Liver (tissue), 9 donors: ENCODE data around the gene MESD. TPM values are rescaled to one million over a fixed set of nuclear protein-coding genes. Genes with fewer than 3 reads are reported as not detected.

ENCODE experiments used
- DNase-seq: peaks from one replicate; pipeline ENCODE4 v3.0.0-alpha.2; 2017; ENCODE audit warnings: low spot score
- H3K27ac ChIP-seq, 2 donors: one replicate each; pipeline ENCODE4 v1.7.0; 2013; ENCODE audit warnings: inconsistent platforms in 2 of 2, low read length in 2 of 2, control low read depth in 1 of 2, low read depth in 1 of 2, mild to moderate bottlenecking in 1 of 2
- H3K27me3 ChIP-seq, 4 donors: one replicate each; pipeline versions ENCODE4 v1.6.1 to v1.7.0; 2013; ENCODE audit warnings: low read length in 3 of 4, inconsistent platforms in 1 of 4, mild to moderate bottlenecking in 1 of 4, moderate library complexity in 1 of 4; ENCODE audit not compliant: control insufficient read depth in 4 of 4, insufficient read depth in 4 of 4
- H3K36me3 ChIP-seq, 4 donors: one replicate each; pipeline versions ENCODE4 v1.6.1 to v1.7.0; 2013; ENCODE audit warnings: low read length in 3 of 4, mild to moderate bottlenecking in 3 of 4, low read depth in 1 of 4, moderate library complexity in 1 of 4; ENCODE audit not compliant: control insufficient read depth in 4 of 4, insufficient read depth in 3 of 4
- H3K4me1 ChIP-seq, 4 donors: one replicate each; pipeline versions ENCODE4 v1.6.1 to v1.7.0; 2013; ENCODE audit warnings: low read length in 3 of 4, mild to moderate bottlenecking in 3 of 4, moderate library complexity in 1 of 4; ENCODE audit not compliant: control insufficient read depth in 4 of 4, insufficient read depth in 4 of 4
- H3K4me3 ChIP-seq, 3 donors: one replicate each; pipeline versions ENCODE4 v1.6.1 to v1.7.0; 2013; ENCODE audit warnings: low read length in 3 of 3, control low read depth in 1 of 3, low read depth in 1 of 3, mild to moderate bottlenecking in 1 of 3
- H3K9ac ChIP-seq, 2 donors: one replicate each; pipeline ENCODE4 v1.7.0; 2013; ENCODE audit warnings: low read length in 2 of 2, mild to moderate bottlenecking in 2 of 2, moderate library complexity in 2 of 2, control low read depth in 1 of 2, low read depth in 1 of 2
- H3K9me3 ChIP-seq, 4 donors: one replicate each; pipeline versions ENCODE4 v1.6.1 to v1.7.0; 2013; ENCODE audit warnings: low read length in 3 of 4; ENCODE audit not compliant: control insufficient read depth in 4 of 4
- ATF3 ChIP-seq: IDR thresholded peaks from 2 replicates; pipeline ENCODE4 v1.6.1; 2016; ENCODE audit warnings: antibody characterized with exemption
- FOXA1 ChIP-seq: IDR thresholded peaks from 2 replicates; pipeline ENCODE4 v1.6.1; 2016; ENCODE audit warnings: antibody characterized with exemption
- FOXA2 ChIP-seq: IDR thresholded peaks from 2 replicates; pipeline ENCODE4 v1.6.1; 2016; ENCODE audit warnings: antibody characterized with exemption
- GABPA ChIP-seq, 2 donors: IDR thresholded peaks in 1 of 2; conservative IDR thresholded peaks in 1 of 2; 2 replicates each; pipeline ENCODE4 v1.6.1; 2016; ENCODE audit warnings: antibody characterized with exemption in 2 of 2, mild to moderate bottlenecking in 1 of 2, moderate library complexity in 1 of 2
- HNF4A ChIP-seq, 2 donors: conservative IDR thresholded peaks; 2 replicates each; pipeline ENCODE4 v1.6.1; 2016; ENCODE audit warnings: antibody characterized with exemption in 2 of 2, mild to moderate bottlenecking in 2 of 2
- HNF4G ChIP-seq: IDR thresholded peaks from 2 replicates; pipeline ENCODE4 v1.6.1; 2016; ENCODE audit warnings: antibody characterized with exemption
- JUND ChIP-seq, 2 donors: IDR thresholded peaks; 2 replicates each; pipeline ENCODE4 v1.6.1; 2016; ENCODE audit warnings: antibody characterized with exemption in 2 of 2
- NR2F2 ChIP-seq: IDR thresholded peaks from 2 replicates; pipeline ENCODE4 v1.6.1; 2016; ENCODE audit warnings: antibody characterized with exemption
- RAD21 ChIP-seq, 2 donors: IDR thresholded peaks; 2 replicates each; pipeline ENCODE4 v1.6.1; 2016; ENCODE audit warnings: antibody characterized with exemption in 2 of 2, mild to moderate bottlenecking in 2 of 2
- RXRA ChIP-seq, 2 donors: IDR thresholded peaks; 2 replicates each; pipeline ENCODE4 v1.6.1; 2017 to 2018; ENCODE audit warnings: antibody characterized with exemption in 2 of 2, mild to moderate bottlenecking in 1 of 2
- SP1 ChIP-seq: IDR thresholded peaks from 2 replicates; pipeline ENCODE4 v1.6.1; 2018; ENCODE audit warnings: antibody characterized with exemption, mild to moderate bottlenecking
- TAF1 ChIP-seq: conservative IDR thresholded peaks from 2 replicates; pipeline ENCODE4 v1.6.1; 2016; ENCODE audit warnings: antibody characterized with exemption, mild to moderate bottlenecking
- YY1 ChIP-seq: IDR thresholded peaks from 2 replicates; pipeline ENCODE4 v1.6.1; 2016; ENCODE audit warnings: antibody characterized with exemption, mild to moderate bottlenecking
- WGBS: extraction: QIAGEN DNeasy Blood & Tissue Kit; methylation state at CpG from one replicate; pipeline ENCODE4 v1.1.7; 2013; 5-methylcytosine and 5-hydroxymethylcytosine counted together
- polyA plus RNA-seq, 2 donors: library from polyadenylated mRNA; stranded (reverse) in 1 of 2; unstranded in 1 of 2; fragments of 200-250 nt in 1 of 2; fragments of >200 nt in 1 of 2; fragmentation: Nextera tagmentation in 1 of 2; extraction: Ambion mirVana in 1 of 2; gene quantifications; one replicate each; pipeline versions ENCODE4 v1.2.1 to v1.2.3, GENCODE V29; 2013 to 2015
- total RNA-seq, 2 donors: library from RNA; depleted of rRNA; stranded (reverse); fragments of >200 nt; gene quantifications; one replicate each; pipeline ENCODE4 v1.2.3, GENCODE V29; 2014
- TF ChIP-seq, protein P1 (sequence below): IDR thresholded peaks from 2 replicates; pipeline ENCODE4 v1.6.1; 2016; ENCODE audit warnings: antibody characterized with exemption
- TF ChIP-seq, protein P2 (sequence below): fragments of 150-350 bp; IDR thresholded peaks from 2 replicates; pipeline ENCODE4 v1.5.1; 2017; ENCODE audit warnings: improper control_type of control experiment, low read depth, low read length; ENCODE audit not compliant: missing input control
- TF ChIP-seq, protein P3 (sequence below): IDR thresholded peaks from 2 replicates; pipeline ENCODE4 v1.6.1; 2016; ENCODE audit warnings: antibody characterized with exemption
- donor health status: healthy.
- donor health status: healthy.
- donor health status: healthy.
- donor health status: healthy.
- donor health status: healthy.

MESD gene
- total and polyA plus RNA-seq, 4 donors: 15.3 to 24.0 (median 17.0) TPM

DNA sequence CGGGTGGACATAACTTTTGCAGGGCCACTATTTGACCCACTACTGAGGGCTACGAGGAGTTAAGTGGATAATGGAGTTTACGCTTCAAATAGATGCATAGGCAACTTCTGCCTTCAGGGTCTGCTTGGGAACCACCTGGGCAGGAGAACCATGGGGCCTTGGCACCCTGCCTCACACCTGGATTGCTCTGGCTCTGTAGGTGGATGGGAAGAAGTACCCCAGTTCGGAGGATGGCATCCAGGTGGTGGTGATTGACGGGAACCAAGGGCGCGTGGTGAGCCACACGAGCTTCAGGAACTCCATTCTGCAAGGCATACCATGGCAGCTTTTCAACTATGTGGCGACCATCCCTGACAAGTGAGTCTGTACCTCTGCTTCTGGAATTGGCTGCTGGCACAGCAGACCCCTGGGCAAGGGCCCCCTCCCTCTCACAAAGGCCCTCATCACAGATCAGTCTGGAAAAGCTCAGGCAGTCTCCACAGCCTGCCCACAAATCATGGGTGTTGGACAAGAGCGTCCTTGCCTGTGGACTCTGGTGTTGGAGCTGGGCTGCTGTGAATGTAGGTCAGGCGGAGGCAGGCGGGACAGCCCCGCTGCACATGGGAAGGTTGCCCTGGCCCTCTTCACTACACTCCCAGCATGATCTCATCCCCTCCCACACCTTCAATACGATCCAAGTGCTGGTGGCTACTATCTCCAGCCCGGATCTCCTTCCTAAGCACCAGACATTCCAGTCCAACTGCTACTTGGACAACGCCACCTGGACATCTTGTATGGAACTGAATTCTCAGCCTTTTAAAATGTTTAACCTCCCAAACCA, 46.7 kb downstream of the MESD start:
- Histone ChIP-seq H3K36me3 (peaks cover 1 to 52% (median 28%) of the 10 kb centered on the region in 4 donors), H3K4me3 (no peak overlapping the region), H3K27me3 (no peaks in the 10 kb centered on the region), H3K9me3 (no peaks in the 10 kb centered on the region), H3K9ac (no peak overlapping the region), H3K4me1 (no peaks in the 10 kb centered on the region), H3K27ac (no peak overlapping the region)
- DNase-seq: no peak
- no peak for TF ChIP-seq SP1
- TF ChIP-seq HNF4G: no peak
- no peak for TF ChIP-seq JUND (IDR thresholded peaks at IDR 0.05)
- TF ChIP-seq NR2F2: no peak
- TF ChIP-seq, protein P1, sequence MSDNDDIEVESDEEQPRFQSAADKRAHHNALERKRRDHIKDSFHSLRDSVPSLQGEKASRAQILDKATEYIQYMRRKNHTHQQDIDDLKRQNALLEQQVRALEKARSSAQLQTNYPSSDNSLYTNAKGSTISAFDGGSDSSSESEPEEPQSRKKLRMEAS: no peak
- no peak for TF ChIP-seq RAD21 (IDR thresholded peaks at IDR 0.05)
- no peak for TF ChIP-seq YY1
- TF ChIP-seq, protein P2, sequence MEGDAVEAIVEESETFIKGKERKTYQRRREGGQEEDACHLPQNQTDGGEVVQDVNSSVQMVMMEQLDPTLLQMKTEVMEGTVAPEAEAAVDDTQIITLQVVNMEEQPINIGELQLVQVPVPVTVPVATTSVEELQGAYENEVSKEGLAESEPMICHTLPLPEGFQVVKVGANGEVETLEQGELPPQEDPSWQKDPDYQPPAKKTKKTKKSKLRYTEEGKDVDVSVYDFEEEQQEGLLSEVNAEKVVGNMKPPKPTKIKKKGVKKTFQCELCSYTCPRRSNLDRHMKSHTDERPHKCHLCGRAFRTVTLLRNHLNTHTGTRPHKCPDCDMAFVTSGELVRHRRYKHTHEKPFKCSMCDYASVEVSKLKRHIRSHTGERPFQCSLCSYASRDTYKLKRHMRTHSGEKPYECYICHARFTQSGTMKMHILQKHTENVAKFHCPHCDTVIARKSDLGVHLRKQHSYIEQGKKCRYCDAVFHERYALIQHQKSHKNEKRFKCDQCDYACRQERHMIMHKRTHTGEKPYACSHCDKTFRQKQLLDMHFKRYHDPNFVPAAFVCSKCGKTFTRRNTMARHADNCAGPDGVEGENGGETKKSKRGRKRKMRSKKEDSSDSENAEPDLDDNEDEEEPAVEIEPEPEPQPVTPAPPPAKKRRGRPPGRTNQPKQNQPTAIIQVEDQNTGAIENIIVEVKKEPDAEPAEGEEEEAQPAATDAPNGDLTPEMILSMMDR: no peak
- no peak for TF ChIP-seq FOXA1
- TF ChIP-seq ATF3: no peak
- 97% methylated on average over 16 of the region's 16 CpGs for WGBS

- TF ChIP-seq RXRA (IDR thresholded peaks at IDR 0.05) (no peak), TAF1 (no peak)
- 83% methylated on average over 7 of the region's 7 CpGs for WGBS
- Histone ChIP-seq H3K4me3 (no peak overlapping the region), H3K9me3 (no peaks in the 10 kb centered on the region), H3K36me3 (peaks cover 1 to 47% (median 23%) of the 10 kb centered on the region in 4 donors), H3K4me1 (no peaks in the 10 kb centered on the region), H3K27me3 (no peaks in the 10 kb centered on the region), H3K27ac (no peak overlapping the region), H3K9ac (no peak overlapping the region)
- DNase-seq: no peak
These were observed 47.4 kb downstream of the MESD start for GRCh38 chr15:80942266-80942665.

DNA sequence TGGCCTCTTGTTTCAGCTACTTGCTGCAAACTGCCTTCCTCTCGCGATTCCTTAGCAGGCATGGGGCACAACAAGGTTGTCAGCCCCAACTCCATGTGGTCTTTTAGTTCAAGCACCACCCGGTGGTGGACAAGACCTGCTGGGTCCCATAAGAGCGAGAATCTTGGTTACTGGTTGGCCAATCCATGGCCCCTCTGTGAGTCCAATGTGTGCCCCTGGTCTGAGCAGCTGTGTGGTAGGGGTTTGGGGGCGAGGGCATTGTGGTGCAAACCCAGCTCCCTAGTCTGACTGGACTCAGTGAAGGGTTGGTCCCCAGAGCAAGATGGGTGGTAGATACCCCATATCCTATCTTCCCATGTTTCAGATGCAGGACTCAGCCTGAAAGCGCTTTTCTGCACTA, 48.8 kb downstream of the MESD start:
- WGBS: 97% methylated on average over 6 of the region's 6 CpGs
- Histone ChIP-seq H3K9me3 (no peaks in the 10 kb centered on the region), H3K27ac (no peak overlapping the region), H3K36me3 (peaks cover 1 to 43% (median 12%) of the 10 kb centered on the region in 4 donors), H3K4me3 (no peak overlapping the region), H3K9ac (no peak overlapping the region), H3K4me1 (no peaks in the 10 kb centered on the region), H3K27me3 (no peaks in the 10 kb centered on the region)
- no peak for DNase-seq
- TF ChIP-seq HNF4A (conservative IDR thresholded peaks at IDR 0.05): no peak
- no peak for TF ChIP-seq JUND (IDR thresholded peaks at IDR 0.05)
- TF ChIP-seq, protein P1: no peak
- TF ChIP-seq GABPA (IDR thresholded peaks at IDR 0.05 in 1 of 2, conservative IDR thresholded peaks at IDR 0.05 in 1 of 2): no peak
- TF ChIP-seq, protein P3, sequence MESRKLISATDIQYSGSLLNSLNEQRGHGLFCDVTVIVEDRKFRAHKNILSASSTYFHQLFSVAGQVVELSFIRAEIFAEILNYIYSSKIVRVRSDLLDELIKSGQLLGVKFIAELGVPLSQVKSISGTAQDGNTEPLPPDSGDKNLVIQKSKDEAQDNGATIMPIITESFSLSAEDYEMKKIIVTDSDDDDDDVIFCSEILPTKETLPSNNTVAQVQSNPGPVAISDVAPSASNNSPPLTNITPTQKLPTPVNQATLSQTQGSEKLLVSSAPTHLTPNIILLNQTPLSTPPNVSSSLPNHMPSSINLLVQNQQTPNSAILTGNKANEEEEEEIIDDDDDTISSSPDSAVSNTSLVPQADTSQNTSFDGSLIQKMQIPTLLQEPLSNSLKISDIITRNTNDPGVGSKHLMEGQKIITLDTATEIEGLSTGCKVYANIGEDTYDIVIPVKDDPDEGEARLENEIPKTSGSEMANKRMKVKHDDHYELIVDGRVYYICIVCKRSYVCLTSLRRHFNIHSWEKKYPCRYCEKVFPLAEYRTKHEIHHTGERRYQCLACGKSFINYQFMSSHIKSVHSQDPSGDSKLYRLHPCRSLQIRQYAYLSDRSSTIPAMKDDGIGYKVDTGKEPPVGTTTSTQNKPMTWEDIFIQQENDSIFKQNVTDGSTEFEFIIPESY: no peak
- no peak for TF ChIP-seq RXRA (IDR thresholded peaks at IDR 0.05)
- TF ChIP-seq HNF4G: no peak
- no peak for TF ChIP-seq FOXA1
- TF ChIP-seq ATF3: no peak
- no peak for TF ChIP-seq FOXA2
